ENCODE results near the gene MINDY4B. TPM values are rescaled to one million over a fixed set of nuclear protein-coding genes. Genes with fewer than 3 reads are reported as not detected.

MINDY4B gene
- total and polyA plus RNA-seq, 2 experiments from 2014 or later: not detected

GRCh38 chr3:150878290-150878689, 26.9 kb downstream of the MINDY4B start (continued):
- TF ChIP-seq EZH2phosphoT487 (IDR thresholded peaks at IDR 0.05; ENCODE audit: unreplicated experiment): no peak
- TF ChIP-seq POLR2AphosphoS5 (IDR thresholded peaks at IDR 0.05; ENCODE audit: low read depth): no peak
- TF ChIP-seq ZNF114 (CRISPR knock-in tag; IDR thresholded peaks at IDR 0.05): no peak

GRCh38 chr3:150877303-150877702, 27.9 kb downstream of the MINDY4B start:
- H3K4me3 Mint-ChIP-seq: no peak overlapping the region
- H3K4me1 Mint-ChIP-seq: no peaks in the 10 kb centered on the region
- H3K27me3 Mint-ChIP-seq (ENCODE audit: insufficient read depth, low read depth, poor library complexity): no peaks in the 10 kb centered on the region
- H3K4me3 ChIP-seq: no peak overlapping the region
- no peaks in the 10 kb centered on the region for H3K79me2 ChIP-seq (replicated peaks; ENCODE audit: insufficient read depth)
- H3K9me2 ChIP-seq (ENCODE audit: insufficient read depth): no peaks in the 10 kb centered on the region
- H3K27ac Mint-ChIP-seq: no peak overlapping the region
- no peak overlapping the region for H3K27ac ChIP-seq (ENCODE audit: low read depth)
- H3K27me3 ChIP-seq (ENCODE audit: insufficient read depth): no peaks in the 10 kb centered on the region
- no peak for ATAC-seq
- no peaks in the 10 kb centered on the region for H3K36me3 ChIP-seq (ENCODE audit: insufficient read depth)
- H3K9me3 Mint-ChIP-seq: no peaks in the 10 kb centered on the region
- no peak overlapping the region for H2AFZ ChIP-seq
- DNase-seq (ENCODE audit: low spot score): no peak
- H3K4me2 ChIP-seq: no peak overlapping the region
- no peaks in the 10 kb centered on the region for H3F3A ChIP-seq (replicated peaks; ENCODE audit: low read depth)
- H3K4me1 ChIP-seq (ENCODE audit: insufficient read depth): no peaks in the 10 kb centered on the region
- no peaks in the 10 kb centered on the region for H4K20me1 ChIP-seq (replicated peaks; ENCODE audit: insufficient read depth)
- TF ChIP-seq ETS1 (IDR thresholded peaks at IDR 0.05) (no peak), POLR2AphosphoS5 (IDR thresholded peaks at IDR 0.05; ENCODE audit: low read depth) (no peak), REST (IDR thresholded peaks at IDR 0.05; ENCODE audit: unreplicated experiment) (no peak), EZH2 (IDR thresholded peaks at IDR 0.05; ENCODE audit: low read depth, unreplicated experiment) (no peak), ZNF114 (CRISPR knock-in tag; IDR thresholded peaks at IDR 0.05) (no peak), STAT1 (IDR thresholded peaks at IDR 0.05; ENCODE audit: unreplicated experiment) (no peak), ZNF331 (CRISPR knock-in tag; IDR thresholded peaks at IDR 0.05; ENCODE audit: low read depth) (no peak), NANOG (IDR thresholded peaks at IDR 0.05; ENCODE audit: borderline replicate concordance) (no peak), ZNF462 (CRISPR knock-in tag; IDR thresholded peaks at IDR 0.05) (no peak), EZH2phosphoT487 (IDR thresholded peaks at IDR 0.05; ENCODE audit: unreplicated experiment) (no peak), CREB1 (CRISPR knock-in tag; IDR thresholded peaks at IDR 0.05; ENCODE audit: low read depth) (no peak), JUNB (IDR thresholded peaks at IDR 0.05; ENCODE audit: unreplicated experiment) (no peak), CTCF (conservative IDR thresholded peaks at IDR 0.05; ENCODE audit: low read depth in 2 of 2) (no peak)
- no peaks in the 10 kb centered on the region for H3K36me3 Mint-ChIP-seq (ENCODE audit: low read depth)

Measured in GM23338 (cell line).